HEK293 (cell line): ENCODE measurements around the gene PLCL1.

Experiments
- ELK4 ChIP-seq: IDR thresholded peaks from 2 replicates; pipeline ENCODE4 v1.6.1; 2011; ENCODE audit warnings: mild to moderate bottlenecking, low read depth, low read length, borderline replicate concordance
- KLF16 ChIP-seq: fragments of 450-650 bp; formaldehyde crosslinking; IDR thresholded peaks from 2 replicates; pipeline ENCODE4 v1.5.1; 2017; ENCODE audit warnings: missing biosample characterization, missing genetic modification characterization
- PRDM4 ChIP-seq: fragments of 450-650 bp; formaldehyde crosslinking; IDR thresholded peaks from 2 replicates; pipeline ENCODE4 v1.5.1; 2017; ENCODE audit warnings: missing biosample characterization, missing genetic modification characterization
- REST ChIP-seq: fragments of 450-650 bp; formaldehyde crosslinking; IDR thresholded peaks from 2 replicates; pipeline ENCODE4 v1.5.1; 2016; ENCODE audit warnings: missing biosample characterization, missing genetic modification characterization
- ZFP69B ChIP-seq: fragments of 450-650 bp; formaldehyde crosslinking; IDR thresholded peaks from 2 replicates; pipeline ENCODE4 v1.5.1; 2016; ENCODE audit warnings: missing biosample characterization, missing genetic modification characterization
- ZNF768 ChIP-seq: fragments of 450-650 bp; formaldehyde crosslinking; IDR thresholded peaks from 2 replicates; pipeline ENCODE4 v1.5.1; 2018; ENCODE audit warnings: missing biosample characterization, mild to moderate bottlenecking, missing genetic modification characterization
- TF ChIP-seq, protein P1 (sequence below): fragments of 450-650 bp; formaldehyde crosslinking; IDR thresholded peaks from 2 replicates; pipeline ENCODE4 v1.5.1; 2016; ENCODE audit warnings: missing biosample characterization, missing genetic modification characterization

GRCh38 chr2:197908156-197908555, 103.8 kb downstream of the PLCL1 start:
- no peak for TF ChIP-seq ZNF768 (tag by site-specific recombination)
- no peak for TF ChIP-seq PRDM4 (tag by site-specific recombination)
- no peak for TF ChIP-seq REST (tag by site-specific recombination)
- no peak for TF ChIP-seq KLF16 (tag by site-specific recombination)
- no peak for TF ChIP-seq ELK4
- TF ChIP-seq ZFP69B (tag by site-specific recombination): no peak
- TF ChIP-seq, protein P1, sequence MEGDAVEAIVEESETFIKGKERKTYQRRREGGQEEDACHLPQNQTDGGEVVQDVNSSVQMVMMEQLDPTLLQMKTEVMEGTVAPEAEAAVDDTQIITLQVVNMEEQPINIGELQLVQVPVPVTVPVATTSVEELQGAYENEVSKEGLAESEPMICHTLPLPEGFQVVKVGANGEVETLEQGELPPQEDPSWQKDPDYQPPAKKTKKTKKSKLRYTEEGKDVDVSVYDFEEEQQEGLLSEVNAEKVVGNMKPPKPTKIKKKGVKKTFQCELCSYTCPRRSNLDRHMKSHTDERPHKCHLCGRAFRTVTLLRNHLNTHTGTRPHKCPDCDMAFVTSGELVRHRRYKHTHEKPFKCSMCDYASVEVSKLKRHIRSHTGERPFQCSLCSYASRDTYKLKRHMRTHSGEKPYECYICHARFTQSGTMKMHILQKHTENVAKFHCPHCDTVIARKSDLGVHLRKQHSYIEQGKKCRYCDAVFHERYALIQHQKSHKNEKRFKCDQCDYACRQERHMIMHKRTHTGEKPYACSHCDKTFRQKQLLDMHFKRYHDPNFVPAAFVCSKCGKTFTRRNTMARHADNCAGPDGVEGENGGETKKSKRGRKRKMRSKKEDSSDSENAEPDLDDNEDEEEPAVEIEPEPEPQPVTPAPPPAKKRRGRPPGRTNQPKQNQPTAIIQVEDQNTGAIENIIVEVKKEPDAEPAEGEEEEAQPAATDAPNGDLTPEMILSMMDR (tag by site-specific recombination): no peak
